Stimulated activated CD4-positive, alpha-beta T cell treated with anti-CD3 and anti-CD28 coated beads, Interleukin-12 subunit alpha, Interleukin-12 subunit beta, amount 100 ng/mL, for 48 hours (primary cell): ENCODE data around the gene VIL1.
A peak's percentile ranks its signal among the peaks of the same experiment; 100 is the strongest.

ENCODE experiments used
- DNase-seq, 3 donors: peaks; one replicate each; pipeline ENCODE4 v3.0.0-alpha.2; 2020; ENCODE audit warnings: low read depth in 2 of 3, low spot score in 1 of 3

Gene VIL1

GRCh38 chr2:218394298-218395089 lies 24.4 kb upstream of the VIL1 start:
- DNase-seq, result no peak

- no peak for DNase-seq
Measured at GRCh38 chr2:218395090-218395444, 23.9 kb upstream of the VIL1 start.

GRCh38 chr2:218395456-218395825 lies 23.5 kb upstream of the VIL1 start:
- no peak for DNase-seq

- peak; percentile 87 to 91 (median 88) for DNase-seq
Measured at GRCh38 chr2:218395826-218396687, 22.9 kb upstream of the VIL1 start.

- peak in 2 of 3 donors; percentile 41 to 42 for DNase-seq
Measured at GRCh38 chr2:218396688-218397462, 22.0 kb upstream of the VIL1 start.

- DNase-seq, result no peak
Measured at GRCh38 chr2:218397463-218397819, 21.5 kb upstream of the VIL1 start.

GRCh38 chr2:218397820-218398436 lies 21.0 kb upstream of the VIL1 start:
- peak in 2 of 3 donors; percentile 38 to 47 for DNase-seq

- peak in 2 of 3 donors; percentile 47 to 61 for DNase-seq
Measured at GRCh38 chr2:218398437-218399390, 20.2 kb upstream of the VIL1 start.

GRCh38 chr2:218399391-218400166 lies 19.3 kb upstream of the VIL1 start, which contains the start of gene CTDSP1:
Gene CTDSP1 (plus strand): TSS chr2:218399868. CDS start chr2:218400091, 223 bp downstream.
- DNase-seq, result peak; percentile 84 to 90 (median 87)

GRCh38 chr2:218400167-218400929 lies 18.6 kb upstream of the VIL1 start:
- DNase-seq, result no peak

- no peak for DNase-seq
Measured at GRCh38 chr2:218400930-218401881, 17.7 kb upstream of the VIL1 start.

GRCh38 chr2:218401890-218402289 lies 17.0 kb upstream of the VIL1 start:
- no peak for DNase-seq

GRCh38 chr2:218402491-218402901 lies 16.4 kb upstream of the VIL1 start:
- DNase-seq, result no peak

- no peak for DNase-seq
Measured at GRCh38 chr2:218402911-218403411, 16.0 kb upstream of the VIL1 start.

GRCh38 chr2:218403810-218404209 lies 15.1 kb upstream of the VIL1 start:
- no peak for DNase-seq

- no peak for DNase-seq
Measured at GRCh38 chr2:218404351-218405085, 14.4 kb upstream of the VIL1 start.
